GM23338 (cell line): ENCODE results near the gene SVOPL. TPM values are rescaled to one million over a fixed set of nuclear protein-coding genes. Genes with fewer than 3 reads are reported as not detected.

Experiments
- ATAC-seq: fragments of 200-7000 bp; cut with Tn5 transposase; 3 replicates; pipeline ENCODE4 v1.9.1; 2020
- DNase-seq: peaks from one replicate; pipeline ENCODE4 v3.0.0-alpha.2; 2015; ENCODE audit warnings: low spot score
- H2AFZ ChIP-seq: fragments of 200-600 bp; sonication (generic); 2 replicates; pipeline ENCODE4 v1.8.0; 2016; ENCODE audit warnings: antibody characterized with exemption, mild to moderate bottlenecking, moderate library complexity
- H3F3A ChIP-seq: fragments of 200-600 bp; sonication (generic); replicated peaks from 2 replicates; pipeline ENCODE4 v1.8.0; 2017; ENCODE audit warnings: antibody characterized with exemption, mixed run types, low read depth
- H3K27ac ChIP-seq: fragments of 200-600 bp; sonication (generic); 2 replicates; pipeline ENCODE4 v1.6.1; 2016; ENCODE audit warnings: low read depth
- H3K27me3 ChIP-seq: fragments of 200-600 bp; sonication (generic); 2 replicates; pipeline ENCODE4 v1.8.0; 2016; ENCODE audit warnings: mild to moderate bottlenecking, mixed run types, moderate library complexity; ENCODE audit not compliant: insufficient read depth
- H3K36me3 ChIP-seq: fragments of 200-600 bp; sonication (generic); 2 replicates; pipeline ENCODE4 v1.8.0; 2016; ENCODE audit warnings: mild to moderate bottlenecking; ENCODE audit not compliant: insufficient read depth
- H3K4me1 ChIP-seq: fragments of 200-600 bp; sonication (generic); 2 replicates; pipeline ENCODE4 v1.8.0; 2016; ENCODE audit warnings: mild to moderate bottlenecking, moderate library complexity; ENCODE audit not compliant: insufficient read depth
- H3K4me2 ChIP-seq: fragments of 200-600 bp; sonication (generic); 2 replicates; pipeline ENCODE4 v1.7.1; 2017; ENCODE audit warnings: mixed run types
- H3K4me3 ChIP-seq: fragments of 200-600 bp; sonication (generic); 2 replicates; pipeline ENCODE4 v1.6.1; 2016; ENCODE audit warnings: mixed run types
- H3K79me2 ChIP-seq: fragments of 200-600 bp; sonication (generic); replicated peaks from 2 replicates; pipeline ENCODE4 v1.8.0; 2017; ENCODE audit warnings: mild to moderate bottlenecking; ENCODE audit not compliant: insufficient read depth
- H3K9me2 ChIP-seq: fragments of 200-600 bp; sonication (generic); 2 replicates; pipeline ENCODE4 v1.8.0; 2017; ENCODE audit not compliant: insufficient read depth
- H4K20me1 ChIP-seq: fragments of 200-600 bp; sonication (generic); replicated peaks from 2 replicates; pipeline ENCODE4 v1.8.0; 2017; ENCODE audit warnings: mild to moderate bottlenecking; ENCODE audit not compliant: insufficient read depth
- H3K27ac Mint-ChIP-seq: 2 replicates; pipeline ENCODE4 v1.8.0; 2020; ENCODE audit warnings: inconsistent platforms, mild to moderate bottlenecking, moderate library complexity, mixed read lengths
- H3K27me3 Mint-ChIP-seq: 3 replicates; pipeline ENCODE4 v1.8.0; 2022; ENCODE audit warnings: low read depth, mild to moderate bottlenecking, moderate library complexity, mixed read lengths, inconsistent platforms; ENCODE audit not compliant: insufficient read depth, poor library complexity
- H3K36me3 Mint-ChIP-seq: 3 replicates; pipeline ENCODE4 v1.8.0; 2021; ENCODE audit warnings: low read depth, mild to moderate bottlenecking, inconsistent platforms, moderate library complexity, mixed read lengths
- H3K4me1 Mint-ChIP-seq: 3 replicates; pipeline ENCODE4 v1.8.0; 2020; ENCODE audit warnings: mild to moderate bottlenecking, inconsistent platforms, mixed read lengths
- H3K4me3 Mint-ChIP-seq: 3 replicates; pipeline ENCODE4 v1.8.0; 2021; ENCODE audit warnings: moderate library complexity, mild to moderate bottlenecking, inconsistent platforms, mixed read lengths
- H3K9me3 Mint-ChIP-seq: 3 replicates; pipeline ENCODE4 v1.8.0; 2020; ENCODE audit warnings: moderate library complexity, mild to moderate bottlenecking, inconsistent platforms, mixed read lengths
- CREB1 ChIP-seq: fragments of 250-450 bp; sonication (Bioruptor Pico); IDR thresholded peaks from 2 replicates; pipeline ENCODE4 v1.5.0; 2020; ENCODE audit warnings: low read depth, mild to moderate bottlenecking, moderate library complexity
- EZH2 ChIP-seq: fragments of 200-600 bp; sonication (generic); IDR thresholded peaks from one replicate; pipeline ENCODE4 v1.8.0; 2017; ENCODE audit warnings: antibody characterized with exemption, mild to moderate bottlenecking, low read depth; ENCODE audit not compliant: unreplicated experiment
- EZH2phosphoT487 ChIP-seq: fragments of 200-600 bp; sonication (generic); IDR thresholded peaks from one replicate; pipeline ENCODE4 v1.8.1; 2018; ENCODE audit warnings: antibody characterized with exemption; ENCODE audit not compliant: unreplicated experiment
- JUNB ChIP-seq: IDR thresholded peaks from one replicate; pipeline ENCODE4 v1.6.1; 2016; ENCODE audit warnings: antibody characterized with exemption; ENCODE audit not compliant: unreplicated experiment
- NANOG ChIP-seq: IDR thresholded peaks from 2 replicates; pipeline ENCODE4 v1.6.1; 2016; ENCODE audit warnings: antibody characterized with exemption, borderline replicate concordance
- POLR2AphosphoS5 ChIP-seq: IDR thresholded peaks from 2 replicates; pipeline ENCODE4 v1.6.1; 2016; ENCODE audit warnings: antibody characterized with exemption, low read depth
- STAT1 ChIP-seq: IDR thresholded peaks from one replicate; pipeline ENCODE4 v1.6.1; 2016; ENCODE audit warnings: antibody characterized with exemption; ENCODE audit not compliant: unreplicated experiment
- ZNF114 ChIP-seq: fragments of 250-450 bp; sonication (Bioruptor Pico); IDR thresholded peaks from 2 replicates; pipeline ENCODE4 v1.5.0; 2020; ENCODE audit warnings: mild to moderate bottlenecking, moderate library complexity
- ZNF331 ChIP-seq: fragments of 250-450 bp; sonication (Bioruptor Pico); IDR thresholded peaks from 2 replicates; pipeline ENCODE4 v1.5.0; 2020; ENCODE audit warnings: low read depth, mild to moderate bottlenecking, moderate library complexity
- ZNF462 ChIP-seq: fragments of 250-450 bp; sonication (Bioruptor Pico); IDR thresholded peaks from 2 replicates; pipeline ENCODE4 v1.5.0; 2020; ENCODE audit warnings: mild to moderate bottlenecking, moderate library complexity
- polyA plus RNA-seq: library from polyadenylated mRNA; unstranded; fragments of >200 nt; fragmentation: Nextera tagmentation; extraction: Ambion mirVana; gene quantifications from 2 replicates; pipeline ENCODE4 v1.2.1, GENCODE V29; 2016
- total RNA-seq: library from RNA; depleted of rRNA; stranded (reverse); fragments of >200 nt; shearing (Covaris generic); gene quantifications from 2 replicates; pipeline ENCODE4 v1.2.3, GENCODE V29; 2014
- TF ChIP-seq, protein P1 (sequence below), 2 experiments: fragments of 200-600 bp in 1 of 2; sonication (generic) in 1 of 2; conservative IDR thresholded peaks; 2 replicates each; pipeline versions ENCODE4 v1.5.1 to v1.6.1; 2016 to 2017; ENCODE audit warnings: antibody characterized with exemption in 2 of 2, low read depth in 2 of 2, mild to moderate bottlenecking in 2 of 2, moderate library complexity in 1 of 2

The SVOPL gene
- total and polyA plus RNA-seq, 2 experiments from 2014 or later: 1.4 to 2.1 TPM

DNA sequence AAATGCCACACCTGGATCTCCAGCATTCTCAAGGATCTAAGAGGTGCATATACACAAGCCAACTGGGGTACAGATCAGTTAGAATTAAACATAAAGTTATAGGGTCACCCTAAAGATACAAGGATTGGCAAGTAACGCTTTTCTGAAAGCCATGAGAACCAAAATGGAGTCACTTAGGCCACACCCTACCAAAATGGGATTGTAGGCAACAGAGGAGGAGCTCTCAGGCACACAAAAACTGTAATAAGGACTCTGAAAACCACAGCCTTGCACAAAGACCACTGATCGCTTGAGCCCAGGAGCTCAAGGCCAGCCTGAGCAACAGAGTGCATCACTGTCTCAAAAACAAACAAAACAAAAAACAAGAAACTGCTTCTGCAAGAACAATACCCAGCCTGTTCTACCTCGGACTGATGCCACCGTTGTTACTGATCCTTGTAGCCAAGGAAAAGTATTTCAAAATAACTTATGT is 35.5 kb downstream of the SVOPL start:
- Histone ChIP-seq H3K36me3 (no peaks in the 10 kb centered on the region), H3K27ac (no peak overlapping the region), H3K4me1 (peaks cover 66% of the 10 kb centered on the region), H3K27me3 (no peaks in the 10 kb centered on the region), H3K4me2 (peak overlapping the region; percentile 70; the same call in 1 of the 2 replicates), H3K9me2 (no peaks in the 10 kb centered on the region), H3F3A (no peaks in the 10 kb centered on the region; the same call in 1 of the 2 replicates), H3K79me2 (no peaks in the 10 kb centered on the region), H3K4me3 (no peak overlapping the region), H4K20me1 (no peaks in the 10 kb centered on the region), H2AFZ (no peak overlapping the region)
- DNase-seq (no peak), ATAC-seq (no peak)
- H3K4me3 Mint-ChIP-seq: no peak overlapping the region
- no peak for TF ChIP-seq EZH2phosphoT487
- no peak for TF ChIP-seq NANOG
- no peak for TF ChIP-seq ZNF331
- TF ChIP-seq POLR2AphosphoS5: no peak
- TF ChIP-seq ZNF114 (CRISPR knock-in tag): no peak
- no peak for TF ChIP-seq STAT1
- no peak for TF ChIP-seq EZH2
- peaks cover 21% of the 10 kb centered on the region for H3K36me3 Mint-ChIP-seq
- peaks cover 64% of the 10 kb centered on the region for H3K4me1 Mint-ChIP-seq
- H3K9me3 Mint-ChIP-seq: peaks cover 20% of the 10 kb centered on the region
- no peak overlapping the region for H3K27ac Mint-ChIP-seq
- peaks cover 11% of the 10 kb centered on the region for H3K27me3 Mint-ChIP-seq

DNA sequence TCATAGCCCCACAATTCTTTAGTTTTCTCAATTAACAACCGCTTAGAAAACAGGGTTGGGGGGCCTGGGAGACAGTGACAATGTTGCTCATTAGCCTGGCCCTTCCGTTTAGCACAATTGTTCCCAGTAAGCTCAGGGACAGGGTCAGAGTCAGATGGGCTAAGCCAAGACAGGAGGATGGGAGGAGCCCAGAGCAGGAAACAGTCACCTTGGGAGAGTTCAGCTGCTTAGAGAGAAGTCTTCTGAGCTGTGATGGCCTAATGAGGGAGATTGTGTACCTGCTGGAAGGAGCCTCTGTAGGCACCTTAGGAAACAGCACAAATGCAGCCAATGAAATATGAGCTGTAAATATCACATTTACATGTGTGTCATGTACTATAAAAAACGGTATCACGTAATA is 35.9 kb downstream of the SVOPL start:
- no peaks in the 10 kb centered on the region for H3K79me2 ChIP-seq
- H3K4me3 Mint-ChIP-seq: peak overlapping the region; percentile 68
- no peak overlapping the region for H3K27ac Mint-ChIP-seq
- H3K27me3 ChIP-seq: no peaks in the 10 kb centered on the region
- H3K36me3 Mint-ChIP-seq: peaks cover 21% of the 10 kb centered on the region
- no peaks in the 10 kb centered on the region; the same call in 1 of the 2 replicates for H3F3A ChIP-seq
- no peaks in the 10 kb centered on the region for H3K36me3 ChIP-seq
- H2AFZ ChIP-seq: peak overlapping the region; percentile 48; the same call in 1 of the 2 replicates
- peak overlapping the region; percentile 70 for H3K4me2 ChIP-seq
- H3K27me3 Mint-ChIP-seq: peaks cover 11% of the 10 kb centered on the region
- no peak overlapping the region for H3K27ac ChIP-seq
- no peaks in the 10 kb centered on the region for H4K20me1 ChIP-seq
- H3K9me2 ChIP-seq: no peaks in the 10 kb centered on the region
- ATAC-seq (peak; percentile 5; the same call in 1 of the 3 replicates), DNase-seq (no peak)
- peaks cover 66% of the 10 kb centered on the region for H3K4me1 ChIP-seq
- no peak for TF ChIP-seq STAT1
- TF ChIP-seq EZH2: no peak
- TF ChIP-seq ZNF462 (CRISPR knock-in tag): no peak
- no peak for TF ChIP-seq ZNF331
- TF ChIP-seq, protein P1, sequence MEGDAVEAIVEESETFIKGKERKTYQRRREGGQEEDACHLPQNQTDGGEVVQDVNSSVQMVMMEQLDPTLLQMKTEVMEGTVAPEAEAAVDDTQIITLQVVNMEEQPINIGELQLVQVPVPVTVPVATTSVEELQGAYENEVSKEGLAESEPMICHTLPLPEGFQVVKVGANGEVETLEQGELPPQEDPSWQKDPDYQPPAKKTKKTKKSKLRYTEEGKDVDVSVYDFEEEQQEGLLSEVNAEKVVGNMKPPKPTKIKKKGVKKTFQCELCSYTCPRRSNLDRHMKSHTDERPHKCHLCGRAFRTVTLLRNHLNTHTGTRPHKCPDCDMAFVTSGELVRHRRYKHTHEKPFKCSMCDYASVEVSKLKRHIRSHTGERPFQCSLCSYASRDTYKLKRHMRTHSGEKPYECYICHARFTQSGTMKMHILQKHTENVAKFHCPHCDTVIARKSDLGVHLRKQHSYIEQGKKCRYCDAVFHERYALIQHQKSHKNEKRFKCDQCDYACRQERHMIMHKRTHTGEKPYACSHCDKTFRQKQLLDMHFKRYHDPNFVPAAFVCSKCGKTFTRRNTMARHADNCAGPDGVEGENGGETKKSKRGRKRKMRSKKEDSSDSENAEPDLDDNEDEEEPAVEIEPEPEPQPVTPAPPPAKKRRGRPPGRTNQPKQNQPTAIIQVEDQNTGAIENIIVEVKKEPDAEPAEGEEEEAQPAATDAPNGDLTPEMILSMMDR (conservative IDR thresholded peaks at IDR 0.05; ENCODE audit: low read depth in 2 of 2): no peak
- TF ChIP-seq CREB1 (CRISPR knock-in tag): no peak
- no peak for TF ChIP-seq JUNB
- H3K4me3 ChIP-seq: peak overlapping the region; percentile 41; the same call in 1 of the 2 replicates
- peaks cover 20% of the 10 kb centered on the region for H3K9me3 Mint-ChIP-seq
- peaks cover 64% of the 10 kb centered on the region for H3K4me1 Mint-ChIP-seq
